ENCODE measurements around the gene DBET.
"Not testable (repeated sequence)": the region's sequence is repeated elsewhere in the genome, so short reads cannot be mapped to it uniquely, and the experiment has no call there.

DNA sequence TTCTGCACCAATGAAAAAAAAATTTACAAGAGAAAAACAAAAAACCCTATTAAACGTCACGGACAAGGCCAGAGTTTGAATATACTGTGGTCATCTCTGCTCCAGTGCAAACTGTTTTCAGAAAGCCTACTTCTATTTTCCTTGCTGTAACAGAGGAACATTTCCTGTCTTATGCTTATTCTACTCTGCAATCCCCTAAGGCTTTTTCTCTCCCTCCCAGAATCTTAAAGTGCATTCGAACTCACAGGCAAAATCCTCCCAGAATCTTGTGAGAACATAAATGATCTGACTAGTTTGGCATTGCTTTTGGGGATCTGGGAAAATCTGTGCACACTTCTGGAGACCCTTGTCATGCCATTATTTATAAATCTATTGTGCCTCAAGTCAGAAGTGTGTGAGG is 503 bp downstream of the DBET start:
- not testable (repeated sequence) for TF ChIP-seq TOX (CRISPR knock-in tag; IDR thresholded peaks at IDR 0.05; ENCODE audit: borderline replicate concordance); ESRRG (CRISPR knock-in tag; IDR thresholded peaks at IDR 0.05); OSR1 (CRISPR knock-in tag; IDR thresholded peaks at IDR 0.05); ZFP3 (CRISPR knock-in tag; IDR thresholded peaks at IDR 0.05); ARNTL (CRISPR knock-in tag; IDR thresholded peaks at IDR 0.05; ENCODE audit: borderline replicate concordance, low read depth); SNAI2 (CRISPR knock-in tag; IDR thresholded peaks at IDR 0.05); ZFP30 (CRISPR knock-in tag; IDR thresholded peaks at IDR 0.05)
- TF ChIP-seq, protein P1, sequence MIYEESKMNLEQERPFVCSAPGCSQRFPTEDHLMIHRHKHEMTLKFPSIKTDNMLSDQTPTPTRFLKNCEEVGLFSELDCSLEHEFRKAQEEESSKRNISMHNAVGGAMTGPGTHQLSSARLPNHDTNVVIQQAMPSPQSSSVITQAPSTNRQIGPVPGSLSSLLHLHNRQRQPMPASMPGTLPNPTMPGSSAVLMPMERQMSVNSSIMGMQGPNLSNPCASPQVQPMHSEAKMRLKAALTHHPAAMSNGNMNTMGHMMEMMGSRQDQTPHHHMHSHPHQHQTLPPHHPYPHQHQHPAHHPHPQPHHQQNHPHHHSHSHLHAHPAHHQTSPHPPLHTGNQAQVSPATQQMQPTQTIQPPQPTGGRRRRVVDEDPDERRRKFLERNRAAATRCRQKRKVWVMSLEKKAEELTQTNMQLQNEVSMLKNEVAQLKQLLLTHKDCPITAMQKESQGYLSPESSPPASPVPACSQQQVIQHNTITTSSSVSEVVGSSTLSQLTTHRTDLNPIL (CRISPR knock-in tag; IDR thresholded peaks at IDR 0.05; ENCODE audit: low read depth): not testable (repeated sequence)
- TF ChIP-seq, protein P2, sequence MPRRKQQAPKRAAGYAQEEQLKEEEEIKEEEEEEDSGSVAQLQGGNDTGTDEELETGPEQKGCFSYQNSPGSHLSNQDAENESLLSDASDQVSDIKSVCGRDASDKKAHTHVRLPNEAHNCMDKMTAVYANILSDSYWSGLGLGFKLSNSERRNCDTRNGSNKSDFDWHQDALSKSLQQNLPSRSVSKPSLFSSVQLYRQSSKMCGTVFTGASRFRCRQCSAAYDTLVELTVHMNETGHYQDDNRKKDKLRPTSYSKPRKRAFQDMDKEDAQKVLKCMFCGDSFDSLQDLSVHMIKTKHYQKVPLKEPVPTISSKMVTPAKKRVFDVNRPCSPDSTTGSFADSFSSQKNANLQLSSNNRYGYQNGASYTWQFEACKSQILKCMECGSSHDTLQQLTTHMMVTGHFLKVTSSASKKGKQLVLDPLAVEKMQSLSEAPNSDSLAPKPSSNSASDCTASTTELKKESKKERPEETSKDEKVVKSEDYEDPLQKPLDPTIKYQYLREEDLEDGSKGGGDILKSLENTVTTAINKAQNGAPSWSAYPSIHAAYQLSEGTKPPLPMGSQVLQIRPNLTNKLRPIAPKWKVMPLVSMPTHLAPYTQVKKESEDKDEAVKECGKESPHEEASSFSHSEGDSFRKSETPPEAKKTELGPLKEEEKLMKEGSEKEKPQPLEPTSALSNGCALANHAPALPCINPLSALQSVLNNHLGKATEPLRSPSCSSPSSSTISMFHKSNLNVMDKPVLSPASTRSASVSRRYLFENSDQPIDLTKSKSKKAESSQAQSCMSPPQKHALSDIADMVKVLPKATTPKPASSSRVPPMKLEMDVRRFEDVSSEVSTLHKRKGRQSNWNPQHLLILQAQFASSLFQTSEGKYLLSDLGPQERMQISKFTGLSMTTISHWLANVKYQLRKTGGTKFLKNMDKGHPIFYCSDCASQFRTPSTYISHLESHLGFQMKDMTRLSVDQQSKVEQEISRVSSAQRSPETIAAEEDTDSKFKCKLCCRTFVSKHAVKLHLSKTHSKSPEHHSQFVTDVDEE (CRISPR knock-in tag; IDR thresholded peaks at IDR 0.05): not testable (repeated sequence)
- TF ChIP-seq, protein P3, sequence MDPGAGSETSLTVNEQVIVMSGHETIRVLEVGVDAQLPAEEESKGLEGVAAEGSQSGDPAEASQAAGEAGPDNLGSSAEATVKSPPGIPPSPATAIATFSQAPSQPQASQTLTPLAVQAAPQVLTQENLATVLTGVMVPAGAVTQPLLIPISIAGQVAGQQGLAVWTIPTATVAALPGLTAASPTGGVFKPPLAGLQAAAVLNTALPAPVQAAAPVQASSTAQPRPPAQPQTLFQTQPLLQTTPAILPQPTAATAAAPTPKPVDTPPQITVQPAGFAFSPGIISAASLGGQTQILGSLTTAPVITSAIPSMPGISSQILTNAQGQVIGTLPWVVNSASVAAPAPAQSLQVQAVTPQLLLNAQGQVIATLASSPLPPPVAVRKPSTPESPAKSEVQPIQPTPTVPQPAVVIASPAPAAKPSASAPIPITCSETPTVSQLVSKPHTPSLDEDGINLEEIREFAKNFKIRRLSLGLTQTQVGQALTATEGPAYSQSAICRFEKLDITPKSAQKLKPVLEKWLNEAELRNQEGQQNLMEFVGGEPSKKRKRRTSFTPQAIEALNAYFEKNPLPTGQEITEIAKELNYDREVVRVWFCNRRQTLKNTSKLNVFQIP (CRISPR knock-in tag; IDR thresholded peaks at IDR 0.05; ENCODE audit: borderline replicate concordance, low read depth): not testable (repeated sequence)
- TF ChIP-seq, protein P4, sequence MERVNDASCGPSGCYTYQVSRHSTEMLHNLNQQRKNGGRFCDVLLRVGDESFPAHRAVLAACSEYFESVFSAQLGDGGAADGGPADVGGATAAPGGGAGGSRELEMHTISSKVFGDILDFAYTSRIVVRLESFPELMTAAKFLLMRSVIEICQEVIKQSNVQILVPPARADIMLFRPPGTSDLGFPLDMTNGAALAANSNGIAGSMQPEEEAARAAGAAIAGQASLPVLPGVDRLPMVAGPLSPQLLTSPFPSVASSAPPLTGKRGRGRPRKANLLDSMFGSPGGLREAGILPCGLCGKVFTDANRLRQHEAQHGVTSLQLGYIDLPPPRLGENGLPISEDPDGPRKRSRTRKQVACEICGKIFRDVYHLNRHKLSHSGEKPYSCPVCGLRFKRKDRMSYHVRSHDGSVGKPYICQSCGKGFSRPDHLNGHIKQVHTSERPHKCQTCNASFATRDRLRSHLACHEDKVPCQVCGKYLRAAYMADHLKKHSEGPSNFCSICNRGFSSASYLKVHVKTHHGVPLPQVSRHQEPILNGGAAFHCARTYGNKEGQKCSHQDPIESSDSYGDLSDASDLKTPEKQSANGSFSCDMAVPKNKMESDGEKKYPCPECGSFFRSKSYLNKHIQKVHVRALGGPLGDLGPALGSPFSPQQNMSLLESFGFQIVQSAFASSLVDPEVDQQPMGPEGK (CRISPR knock-in tag; IDR thresholded peaks at IDR 0.05; ENCODE audit: borderline replicate concordance): not testable (repeated sequence)

Measured in SK-N-SH treated with all-trans-retinoic acid at 6 μM for 48 hours (cell line).